Measurements from ENCODE around the gene ODAD4. TPM values are rescaled to one million over a fixed set of nuclear protein-coding genes. Genes with fewer than 3 reads are reported as not detected.

ODAD4 gene, protein sequence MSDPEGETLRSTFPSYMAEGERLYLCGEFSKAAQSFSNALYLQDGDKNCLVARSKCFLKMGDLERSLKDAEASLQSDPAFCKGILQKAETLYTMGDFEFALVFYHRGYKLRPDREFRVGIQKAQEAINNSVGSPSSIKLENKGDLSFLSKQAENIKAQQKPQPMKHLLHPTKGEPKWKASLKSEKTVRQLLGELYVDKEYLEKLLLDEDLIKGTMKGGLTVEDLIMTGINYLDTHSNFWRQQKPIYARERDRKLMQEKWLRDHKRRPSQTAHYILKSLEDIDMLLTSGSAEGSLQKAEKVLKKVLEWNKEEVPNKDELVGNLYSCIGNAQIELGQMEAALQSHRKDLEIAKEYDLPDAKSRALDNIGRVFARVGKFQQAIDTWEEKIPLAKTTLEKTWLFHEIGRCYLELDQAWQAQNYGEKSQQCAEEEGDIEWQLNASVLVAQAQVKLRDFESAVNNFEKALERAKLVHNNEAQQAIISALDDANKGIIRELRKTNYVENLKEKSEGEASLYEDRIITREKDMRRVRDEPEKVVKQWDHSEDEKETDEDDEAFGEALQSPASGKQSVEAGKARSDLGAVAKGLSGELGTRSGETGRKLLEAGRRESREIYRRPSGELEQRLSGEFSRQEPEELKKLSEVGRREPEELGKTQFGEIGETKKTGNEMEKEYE
- 0.32 TPM in 1 of 2 replicates, not detected in the other for total RNA-seq

DNA sequence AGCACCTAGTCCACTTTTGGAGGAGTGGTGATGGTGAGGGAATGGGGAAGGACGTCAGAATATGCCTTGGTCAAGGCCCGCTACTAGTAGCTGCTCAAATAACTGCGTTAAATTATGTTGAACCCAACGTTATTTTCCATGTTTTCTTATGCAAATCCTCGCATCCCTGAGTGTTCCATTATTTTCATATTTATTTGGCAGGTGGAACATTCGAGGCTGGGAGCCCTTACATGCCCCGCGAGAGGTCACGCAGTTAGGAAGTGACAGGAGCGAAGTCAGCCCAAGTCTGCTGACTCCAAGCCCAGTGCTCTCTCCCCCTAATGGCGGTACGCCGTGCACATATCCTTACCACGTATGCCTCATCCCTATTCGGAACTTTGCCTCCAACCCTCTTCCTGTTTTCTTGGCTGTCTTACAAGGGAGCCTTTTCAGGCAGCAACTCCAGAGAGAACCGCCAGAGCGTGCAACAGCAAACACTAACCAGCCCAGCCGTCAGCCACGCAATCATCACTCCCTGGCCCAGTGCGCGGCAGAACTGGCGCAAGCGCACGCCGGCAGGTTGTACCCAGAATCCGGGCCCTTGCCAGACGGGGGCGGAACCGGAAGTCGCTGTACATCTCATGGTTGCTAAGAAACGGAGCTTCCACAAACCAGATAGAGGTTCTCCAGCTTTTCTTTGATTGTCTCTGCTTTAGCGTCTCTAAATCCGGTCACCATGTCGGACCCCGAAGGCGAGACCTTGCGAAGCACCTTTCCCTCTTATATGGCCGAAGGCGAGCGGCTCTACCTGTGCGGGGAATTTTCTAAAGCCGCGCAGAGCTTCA, at the start of gene ODAD4:
Gene ODAD4 (plus strand): TSS at position 609 of the 824 bp plus-strand sequence. CDS start 107 bp downstream, at position 716.

DNA sequence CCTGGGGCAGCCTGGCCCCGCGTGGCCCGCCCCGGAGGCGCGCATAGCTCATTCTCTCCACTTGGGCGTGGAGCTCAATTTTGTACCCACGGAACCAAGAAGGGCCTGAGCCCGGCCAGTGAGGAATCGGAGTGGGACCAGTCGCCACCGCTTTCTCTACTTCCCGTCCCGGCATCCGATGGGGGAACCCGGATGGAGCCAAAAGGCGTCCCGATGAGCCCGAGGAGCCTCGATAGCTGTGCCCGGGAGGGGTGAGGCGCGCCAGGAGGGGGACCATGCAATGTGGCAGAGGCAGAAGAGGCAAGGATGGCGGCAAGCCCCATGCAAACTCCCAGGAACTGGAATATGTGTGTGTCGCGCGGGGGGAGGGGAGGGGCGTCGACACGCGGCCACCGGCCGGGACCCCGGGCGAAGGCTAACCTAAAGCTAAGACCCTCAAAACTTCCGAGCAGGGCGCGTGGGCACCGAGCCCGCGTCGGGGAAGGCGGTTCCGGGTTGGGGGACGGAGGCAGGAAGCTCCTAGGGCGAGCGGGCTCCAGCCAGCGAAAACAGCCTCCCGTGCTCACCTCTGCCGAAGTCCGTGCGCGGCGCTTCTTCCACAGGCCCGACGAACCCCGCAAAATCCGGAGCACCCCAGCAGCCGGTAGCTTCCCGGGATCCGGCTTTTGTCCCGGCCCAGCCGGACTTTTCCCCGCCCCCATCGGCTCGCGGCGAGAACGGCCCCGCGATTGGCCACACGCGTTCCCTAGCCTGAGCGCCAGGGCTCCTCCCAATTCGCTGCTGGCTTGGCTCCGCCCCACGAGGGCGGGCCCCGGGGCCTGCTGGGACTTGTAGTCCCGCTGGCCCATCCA, 11.9 kb upstream of the ODAD4 start, which contains the start of gene ACLY:
Gene ACLY (minus strand): TSS at position 638 of the 851 bp plus-strand sequence. CDS start 5,078 bp downstream, outside the sequence.

DNA sequence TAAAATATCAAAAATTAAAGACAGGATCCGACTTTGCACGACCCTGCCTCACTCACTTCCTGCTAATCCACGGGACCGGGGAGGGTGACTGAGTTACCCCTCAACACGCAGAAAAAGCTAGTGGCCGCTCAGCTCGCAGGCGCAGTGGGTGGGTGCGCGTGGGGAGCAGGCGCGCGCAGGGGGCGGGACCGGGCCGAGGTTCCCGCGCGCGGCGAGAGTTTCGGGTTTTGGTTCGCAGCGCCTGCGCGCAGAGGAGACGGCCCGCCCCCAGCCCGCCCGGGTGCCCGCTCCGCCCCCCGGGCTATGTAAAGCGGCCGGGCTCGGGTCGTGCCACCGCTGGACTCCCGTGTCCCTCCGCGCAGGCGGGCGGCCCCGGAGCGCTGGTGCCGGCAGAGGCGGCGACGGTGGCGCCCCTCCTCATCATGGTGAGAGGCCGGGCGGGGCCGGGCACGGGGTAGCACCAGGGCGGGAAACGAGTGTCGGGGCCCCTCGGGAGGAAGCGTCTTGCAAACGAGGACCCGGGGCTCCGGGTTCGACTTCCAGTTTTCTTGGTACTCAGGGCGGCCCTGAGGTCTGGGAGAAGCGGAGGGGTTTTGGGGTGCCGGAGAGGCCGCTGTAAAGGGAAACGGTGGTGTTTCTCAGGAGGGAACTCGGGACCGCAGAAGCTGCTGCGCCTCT, 36.2 kb downstream of the ODAD4 start, which contains the start of gene CNP:
Gene CNP (plus strand): TSS at position 333 of the 678 bp plus-strand sequence. CDS start 90 bp downstream, at position 423.

Other genes starting within 250 kb of the ODAD4 start
- gene EIF1, start 241.7 kb upstream of the ODAD4 start, total RNA-seq: 93.2 and 112 TPM in 2 replicates
- not detected in 2 replicates for gene GAST, start 218.3 kb upstream of the ODAD4 start, total RNA-seq
- gene HAP1, start 196.0 kb upstream of the ODAD4 start, total RNA-seq: under 0.01 and 0.30 TPM in 2 replicates
- gene JUP, start 143.9 kb upstream of the ODAD4 start, total RNA-seq: 61.2 and 114 TPM in 2 replicates
- gene P3H4, start 118.7 kb upstream of the ODAD4 start, total RNA-seq: 56.1 and 100 TPM in 2 replicates
- 101 and 164 TPM in 2 replicates for gene FKBP10, start 117.6 kb upstream of the ODAD4 start, total RNA-seq
- gene NT5C3B, start 94.4 kb upstream of the ODAD4 start, total RNA-seq: 66.4 and 85.4 TPM in 2 replicates
- not detected in 2 replicates for gene KLHL10, start 92.8 kb upstream of the ODAD4 start, total RNA-seq
- 28.3 and 33.1 TPM in 2 replicates for gene KLHL11, start 65.2 kb upstream of the ODAD4 start, total RNA-seq
- gene ACLY, start 11.7 kb upstream of the ODAD4 start, total RNA-seq: 275 and 278 TPM in 2 replicates
- 36.1 and 65.5 TPM in 2 replicates for gene CNP, start 36.2 kb downstream of the ODAD4 start, total RNA-seq
- 78.9 and 90.9 TPM in 2 replicates for gene DNAJC7, start 86.8 kb downstream of the ODAD4 start, total RNA-seq
- 36.4 and 41.0 TPM in 2 replicates for gene NKIRAS2, start 89.5 kb downstream of the ODAD4 start, total RNA-seq
- gene C17orf113, start 120.0 kb downstream of the ODAD4 start, total RNA-seq: 0.15 and 0.32 TPM in 2 replicates
- not detected in 2 replicates for gene ZNF385C, start 167.9 kb downstream of the ODAD4 start, total RNA-seq
- 5.8 and 41.5 TPM in 2 replicates for gene DHX58, start 182.1 kb downstream of the ODAD4 start, total RNA-seq
- gene KAT2A, start 190.8 kb downstream of the ODAD4 start, total RNA-seq: 4.9 and 11.4 TPM in 2 replicates
- 0.15 TPM in 1 of 2 replicates, not detected in the other for gene HSPB9, start 192.2 kb downstream of the ODAD4 start, total RNA-seq
- 62.2 and 75.4 TPM in 2 replicates for gene RAB5C, start 224.4 kb downstream of the ODAD4 start, total RNA-seq

Data from epithelial cell of umbilical artery (primary cell).